OCI-LY3 (cell line): ENCODE data around the gene EDN2.

Source experiments
- H2AFZ ChIP-seq: fragments of 200-600, 300-600 bp; shearing (Covaris generic); 2 replicates; pipeline ENCODE4 v1.6.0; 2014; ENCODE audit warnings: antibody characterized with exemption, low read depth, low read length
- H3K27ac ChIP-seq: fragments of 200-600, 300-600 bp; sonication (generic); 2 replicates; pipeline ENCODE4 v1.5.1; 2014; ENCODE audit warnings: mild to moderate bottlenecking, low read length, moderate library complexity, mixed read lengths
- H3K27me3 ChIP-seq: fragments of 200-600, 300-600 bp; sonication (generic); 2 replicates; pipeline ENCODE4 v1.6.1; 2014; ENCODE audit warnings: low read depth, low read length, mixed read lengths
- H3K36me3 ChIP-seq: fragments of 200-600, 300-600 bp; sonication (generic); replicated peaks from 2 replicates; pipeline ENCODE3; 2014; ENCODE audit warnings: low read depth, low read length, mixed read lengths
- H3K4me1 ChIP-seq: fragments of 300-600, 200-600 bp; sonication (generic); 2 replicates; pipeline ENCODE4 v1.6.1; 2014; ENCODE audit warnings: low read length, mixed read lengths
- H3K4me2 ChIP-seq: fragments of 200-600, 300-600 bp; sonication (generic); 2 replicates; pipeline ENCODE4 v1.6.1; 2014; ENCODE audit warnings: low read length, mixed read lengths
- H3K4me3 ChIP-seq: fragments of 300-600, 200-600 bp; sonication (generic); 2 replicates; pipeline ENCODE4 v1.5.1; 2014; ENCODE audit warnings: antibody characterized with exemption, mild to moderate bottlenecking, low read length, moderate library complexity
- H3K79me2 ChIP-seq: fragments of 300-600, 200-600 bp; shearing (Covaris generic); 2 replicates; pipeline ENCODE4 v1.6.1; 2014; ENCODE audit warnings: mild to moderate bottlenecking, low read length, mixed read lengths
- H3K9ac ChIP-seq: fragments of 300-600, 200-600 bp; shearing (Covaris generic); 2 replicates; pipeline ENCODE4 v1.6.0; 2014; ENCODE audit warnings: mild to moderate bottlenecking, low read length, moderate library complexity
- H3K9me3 ChIP-seq: fragments of 200-600, 300-600 bp; shearing (Covaris generic); 2 replicates; pipeline ENCODE4 v1.6.1; 2014; ENCODE audit warnings: low read length, mixed read lengths; ENCODE audit not compliant: insufficient read depth
- H4K20me1 ChIP-seq: fragments of 200-600, 300-600 bp; sonication (generic); 2 replicates; pipeline ENCODE4 v1.6.1; 2016; ENCODE audit warnings: low read length, mixed read lengths; ENCODE audit not compliant: insufficient read depth
- EZH2phosphoT487 ChIP-seq: fragments of 200-600 bp; shearing (Covaris generic); IDR thresholded peaks from 2 replicates; pipeline ENCODE4 v1.6.1; 2018; ENCODE audit warnings: antibody characterized with exemption, mixed run types, low read depth
- TF ChIP-seq, protein P1 (sequence below): fragments of 200-600, 300-600 bp; sonication (generic); IDR thresholded peaks from 2 replicates; pipeline ENCODE4 v1.5.1; 2014; ENCODE audit warnings: antibody characterized with exemption, low read length, low read depth

EDN2 gene

GRCh38 chr1:41503538-41504113, 19.1 kb upstream of the EDN2 start:
- Histone ChIP-seq H2AFZ (no peak overlapping the region), H3K4me2 (no peak overlapping the region), H3K36me3 (no peaks in the 10 kb centered on the region), H3K9ac (no peak overlapping the region), H3K79me2 (no peaks in the 10 kb centered on the region), H3K4me1 (peaks cover 18% of the 10 kb centered on the region), H3K4me3 (no peak overlapping the region), H4K20me1 (no peaks in the 10 kb centered on the region), H3K27ac (no peak overlapping the region), H3K9me3 (no peaks in the 10 kb centered on the region), H3K27me3 (no peaks in the 10 kb centered on the region)
- no peak for TF ChIP-seq EZH2phosphoT487
- TF ChIP-seq, protein P1, sequence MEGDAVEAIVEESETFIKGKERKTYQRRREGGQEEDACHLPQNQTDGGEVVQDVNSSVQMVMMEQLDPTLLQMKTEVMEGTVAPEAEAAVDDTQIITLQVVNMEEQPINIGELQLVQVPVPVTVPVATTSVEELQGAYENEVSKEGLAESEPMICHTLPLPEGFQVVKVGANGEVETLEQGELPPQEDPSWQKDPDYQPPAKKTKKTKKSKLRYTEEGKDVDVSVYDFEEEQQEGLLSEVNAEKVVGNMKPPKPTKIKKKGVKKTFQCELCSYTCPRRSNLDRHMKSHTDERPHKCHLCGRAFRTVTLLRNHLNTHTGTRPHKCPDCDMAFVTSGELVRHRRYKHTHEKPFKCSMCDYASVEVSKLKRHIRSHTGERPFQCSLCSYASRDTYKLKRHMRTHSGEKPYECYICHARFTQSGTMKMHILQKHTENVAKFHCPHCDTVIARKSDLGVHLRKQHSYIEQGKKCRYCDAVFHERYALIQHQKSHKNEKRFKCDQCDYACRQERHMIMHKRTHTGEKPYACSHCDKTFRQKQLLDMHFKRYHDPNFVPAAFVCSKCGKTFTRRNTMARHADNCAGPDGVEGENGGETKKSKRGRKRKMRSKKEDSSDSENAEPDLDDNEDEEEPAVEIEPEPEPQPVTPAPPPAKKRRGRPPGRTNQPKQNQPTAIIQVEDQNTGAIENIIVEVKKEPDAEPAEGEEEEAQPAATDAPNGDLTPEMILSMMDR: no peak

DNA sequence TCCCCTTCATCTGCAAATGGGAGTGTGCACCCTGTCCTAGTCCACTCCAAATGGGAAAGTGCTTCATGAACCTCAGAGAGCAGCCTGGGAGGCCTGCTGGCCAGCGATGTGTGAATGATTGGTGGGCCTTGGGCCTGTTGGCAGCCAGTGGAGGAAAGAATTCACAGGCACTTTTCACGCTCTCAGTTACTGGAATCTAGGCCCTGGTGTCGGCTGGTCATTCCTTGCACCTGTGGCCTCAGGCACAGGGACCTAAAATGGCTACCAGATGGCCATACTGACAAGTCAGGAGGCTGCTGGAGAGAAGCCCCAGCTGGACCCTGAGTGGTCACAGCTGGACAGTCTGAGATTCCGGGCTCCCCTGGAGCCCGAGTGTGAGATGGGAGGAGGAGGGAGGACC, 18.4 kb upstream of the EDN2 start:
- H3K36me3 ChIP-seq: no peaks in the 10 kb centered on the region
- no peaks in the 10 kb centered on the region for H3K27me3 ChIP-seq
- H2AFZ ChIP-seq: no peak overlapping the region
- no peak overlapping the region for H3K4me2 ChIP-seq
- no peaks in the 10 kb centered on the region for H3K9me3 ChIP-seq
- TF ChIP-seq EZH2phosphoT487: no peak
- TF ChIP-seq, protein P1: no peak
- H3K4me1 ChIP-seq: peaks cover 26% of the 10 kb centered on the region
- no peak overlapping the region for H3K4me3 ChIP-seq
- no peaks in the 10 kb centered on the region for H3K79me2 ChIP-seq
- no peaks in the 10 kb centered on the region for H4K20me1 ChIP-seq
- H3K27ac ChIP-seq: no peak overlapping the region
- no peak overlapping the region for H3K9ac ChIP-seq

DNA sequence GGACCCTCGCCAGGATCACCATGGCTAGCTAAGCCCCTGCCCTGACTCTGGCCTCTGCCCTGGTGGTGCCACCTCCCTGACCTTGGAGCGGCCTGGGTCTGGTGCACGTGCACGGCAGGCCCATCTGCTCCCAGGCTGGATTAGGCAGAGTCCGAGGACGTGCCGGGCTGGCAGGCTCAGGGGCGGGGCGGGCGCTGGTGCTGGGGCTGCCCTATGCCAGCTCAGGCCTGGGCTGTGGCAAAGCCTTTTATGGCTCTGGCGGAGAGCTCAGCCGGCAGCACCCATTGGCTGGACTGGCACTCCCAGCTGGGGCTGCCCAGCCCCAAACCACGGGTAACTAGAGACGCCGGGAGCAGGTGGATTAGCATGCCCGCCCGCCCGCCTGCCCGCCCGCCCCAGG, 17.1 kb upstream of the EDN2 start:
- Histone ChIP-seq H2AFZ (no peak overlapping the region), H3K9me3 (no peaks in the 10 kb centered on the region), H3K27me3 (no peaks in the 10 kb centered on the region), H3K79me2 (no peaks in the 10 kb centered on the region), H3K36me3 (no peaks in the 10 kb centered on the region), H3K4me3 (no peak overlapping the region), H3K9ac (no peak overlapping the region), H3K27ac (no peak overlapping the region), H3K4me2 (no peak overlapping the region), H4K20me1 (no peaks in the 10 kb centered on the region), H3K4me1 (peaks cover 34% of the 10 kb centered on the region)
- no peak for TF ChIP-seq EZH2phosphoT487
- TF ChIP-seq, protein P1: no peak

- no peak overlapping the region for H2AFZ ChIP-seq
Observed at GRCh38 chr1:41500781-41501518, 16.5 kb upstream of the EDN2 start.

More at GRCh38 chr1:41500781-41501518, 16.5 kb upstream of the EDN2 start:
- no peaks in the 10 kb centered on the region for H3K79me2 ChIP-seq
- no peak overlapping the region for H3K4me3 ChIP-seq
- H3K27ac ChIP-seq: no peak overlapping the region
- no peaks in the 10 kb centered on the region for H3K27me3 ChIP-seq
- no peaks in the 10 kb centered on the region for H4K20me1 ChIP-seq
- H3K9ac ChIP-seq: no peak overlapping the region
- H3K36me3 ChIP-seq: no peaks in the 10 kb centered on the region
- peaks cover 37% of the 10 kb centered on the region for H3K4me1 ChIP-seq
- H3K4me2 ChIP-seq: no peak overlapping the region
- TF ChIP-seq EZH2phosphoT487: no peak
- TF ChIP-seq, protein P1: no peak
- H3K9me3 ChIP-seq: no peaks in the 10 kb centered on the region
